Measurements from ENCODE around the gene NAA10. TPM values are rescaled to one million over a fixed set of nuclear protein-coding genes. Genes with fewer than 3 reads are reported as not detected.

Gene NAA10
- polyA plus RNA-seq, 1 donor from 2014 or later: 117 TPM

DNA sequence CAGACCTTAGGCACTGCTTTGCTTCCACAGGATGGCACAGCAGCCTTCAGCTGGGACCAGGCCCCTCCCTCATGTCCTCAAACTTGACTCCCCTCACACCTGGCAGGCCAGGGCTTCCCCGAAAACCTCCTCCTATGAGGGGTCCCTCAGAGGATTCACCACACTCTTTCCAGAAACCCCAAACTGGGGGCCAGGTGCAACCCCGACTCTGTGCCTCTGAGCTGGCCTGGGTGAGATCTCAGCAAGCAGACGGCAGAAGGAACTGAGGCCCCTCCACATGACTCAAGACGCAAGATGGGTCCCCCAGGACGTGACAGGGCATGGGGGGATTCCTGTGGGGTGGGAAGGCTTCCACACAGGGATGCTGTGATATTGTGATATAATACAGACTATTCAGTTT is 30.6 kb upstream of the NAA10 start:
- Histone ChIP-seq H3K9me2 (ENCODE audit: insufficient read depth, low read length) (no peaks in the 10 kb centered on the region), H3K36me3 (ENCODE audit: insufficient read depth, low read length) (no peaks in the 10 kb centered on the region), H3K27ac (ENCODE audit: low read length) (no peak overlapping the region), H3K9me3 (ENCODE audit: low read length) (no peaks in the 10 kb centered on the region), H3F3A (ENCODE audit: insufficient read depth, low read length, poor library complexity, severe bottlenecking) (no peaks in the 10 kb centered on the region), H3K27me3 (ENCODE audit: insufficient read depth, low read depth, low read length) (no peaks in the 10 kb centered on the region), H2AFZ (ENCODE audit: low read depth, low read length) (no peak overlapping the region), H3K4me2 (ENCODE audit: low read length) (no peak overlapping the region), H4K20me1 (ENCODE audit: insufficient read depth) (no peaks in the 10 kb centered on the region), H3K79me2 (replicated peaks; ENCODE audit: insufficient read depth, low read length) (peaks cover 33% of the 10 kb centered on the region), H3K9ac (ENCODE audit: low read length) (no peak overlapping the region), H3K4me3 (ENCODE audit: low read length) (no peak overlapping the region)
- TF ChIP-seq SMC3 (conservative IDR thresholded peaks at IDR 0.05; ENCODE audit: poor library complexity) (no peak), EP300 (conservative IDR thresholded peaks at IDR 0.05; ENCODE audit: poor library complexity, severe bottlenecking) (no peak), RAD21 (conservative IDR thresholded peaks at IDR 0.05) (no peak), MXI1 (conservative IDR thresholded peaks at IDR 0.05; ENCODE audit: poor library complexity, severe bottlenecking) (no peak), EZH2 (IDR thresholded peaks at IDR 0.05; ENCODE audit: borderline replicate concordance, insufficient read depth, low read length, poor library complexity, severe bottlenecking) (no peak), POLR2AphosphoS5 (IDR thresholded peaks at IDR 0.05) (no peak), TAF1 (IDR thresholded peaks at IDR 0.05; ENCODE audit: low read depth) (no peak)
- TF ChIP-seq, protein P1, sequence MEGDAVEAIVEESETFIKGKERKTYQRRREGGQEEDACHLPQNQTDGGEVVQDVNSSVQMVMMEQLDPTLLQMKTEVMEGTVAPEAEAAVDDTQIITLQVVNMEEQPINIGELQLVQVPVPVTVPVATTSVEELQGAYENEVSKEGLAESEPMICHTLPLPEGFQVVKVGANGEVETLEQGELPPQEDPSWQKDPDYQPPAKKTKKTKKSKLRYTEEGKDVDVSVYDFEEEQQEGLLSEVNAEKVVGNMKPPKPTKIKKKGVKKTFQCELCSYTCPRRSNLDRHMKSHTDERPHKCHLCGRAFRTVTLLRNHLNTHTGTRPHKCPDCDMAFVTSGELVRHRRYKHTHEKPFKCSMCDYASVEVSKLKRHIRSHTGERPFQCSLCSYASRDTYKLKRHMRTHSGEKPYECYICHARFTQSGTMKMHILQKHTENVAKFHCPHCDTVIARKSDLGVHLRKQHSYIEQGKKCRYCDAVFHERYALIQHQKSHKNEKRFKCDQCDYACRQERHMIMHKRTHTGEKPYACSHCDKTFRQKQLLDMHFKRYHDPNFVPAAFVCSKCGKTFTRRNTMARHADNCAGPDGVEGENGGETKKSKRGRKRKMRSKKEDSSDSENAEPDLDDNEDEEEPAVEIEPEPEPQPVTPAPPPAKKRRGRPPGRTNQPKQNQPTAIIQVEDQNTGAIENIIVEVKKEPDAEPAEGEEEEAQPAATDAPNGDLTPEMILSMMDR (IDR thresholded peaks at IDR 0.05; ENCODE audit: poor library complexity, severe bottlenecking): no peak
- TF ChIP-seq, protein P2, sequence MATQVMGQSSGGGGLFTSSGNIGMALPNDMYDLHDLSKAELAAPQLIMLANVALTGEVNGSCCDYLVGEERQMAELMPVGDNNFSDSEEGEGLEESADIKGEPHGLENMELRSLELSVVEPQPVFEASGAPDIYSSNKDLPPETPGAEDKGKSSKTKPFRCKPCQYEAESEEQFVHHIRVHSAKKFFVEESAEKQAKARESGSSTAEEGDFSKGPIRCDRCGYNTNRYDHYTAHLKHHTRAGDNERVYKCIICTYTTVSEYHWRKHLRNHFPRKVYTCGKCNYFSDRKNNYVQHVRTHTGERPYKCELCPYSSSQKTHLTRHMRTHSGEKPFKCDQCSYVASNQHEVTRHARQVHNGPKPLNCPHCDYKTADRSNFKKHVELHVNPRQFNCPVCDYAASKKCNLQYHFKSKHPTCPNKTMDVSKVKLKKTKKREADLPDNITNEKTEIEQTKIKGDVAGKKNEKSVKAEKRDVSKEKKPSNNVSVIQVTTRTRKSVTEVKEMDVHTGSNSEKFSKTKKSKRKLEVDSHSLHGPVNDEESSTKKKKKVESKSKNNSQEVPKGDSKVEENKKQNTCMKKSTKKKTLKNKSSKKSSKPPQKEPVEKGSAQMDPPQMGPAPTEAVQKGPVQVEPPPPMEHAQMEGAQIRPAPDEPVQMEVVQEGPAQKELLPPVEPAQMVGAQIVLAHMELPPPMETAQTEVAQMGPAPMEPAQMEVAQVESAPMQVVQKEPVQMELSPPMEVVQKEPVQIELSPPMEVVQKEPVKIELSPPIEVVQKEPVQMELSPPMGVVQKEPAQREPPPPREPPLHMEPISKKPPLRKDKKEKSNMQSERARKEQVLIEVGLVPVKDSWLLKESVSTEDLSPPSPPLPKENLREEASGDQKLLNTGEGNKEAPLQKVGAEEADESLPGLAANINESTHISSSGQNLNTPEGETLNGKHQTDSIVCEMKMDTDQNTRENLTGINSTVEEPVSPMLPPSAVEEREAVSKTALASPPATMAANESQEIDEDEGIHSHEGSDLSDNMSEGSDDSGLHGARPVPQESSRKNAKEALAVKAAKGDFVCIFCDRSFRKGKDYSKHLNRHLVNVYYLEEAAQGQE (IDR thresholded peaks at IDR 0.05; ENCODE audit: borderline replicate concordance): no peak

DNA sequence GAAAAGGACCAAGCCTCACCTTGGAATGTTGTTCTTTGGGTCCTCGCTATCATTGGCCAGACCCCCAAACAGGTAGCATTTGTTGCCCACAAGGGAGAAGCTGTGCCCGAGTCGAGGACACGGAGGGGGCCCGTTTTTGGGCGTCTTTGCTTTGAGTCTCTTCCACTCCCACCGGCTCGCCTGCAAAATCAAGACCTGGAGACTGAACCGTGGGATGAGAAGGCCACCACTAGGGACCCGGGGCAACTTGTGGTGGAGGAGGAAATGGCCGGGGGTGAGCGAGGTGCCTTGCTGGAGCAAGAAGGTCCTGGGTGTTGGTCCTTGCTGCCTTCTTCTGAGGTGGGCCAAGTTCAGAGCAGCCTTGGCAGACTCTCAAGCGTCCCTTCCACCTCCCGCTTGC is 29.3 kb upstream of the NAA10 start:
- Histone ChIP-seq H3K27me3 (ENCODE audit: insufficient read depth, low read depth, low read length) (no peaks in the 10 kb centered on the region), H3K9ac (ENCODE audit: low read length) (no peak overlapping the region), H3K4me2 (ENCODE audit: low read length) (no peak overlapping the region), H3K4me3 (ENCODE audit: low read length) (no peak overlapping the region), H2AFZ (ENCODE audit: low read depth, low read length) (no peak overlapping the region), H3K36me3 (ENCODE audit: insufficient read depth, low read length) (no peaks in the 10 kb centered on the region), H3K9me3 (ENCODE audit: low read length) (no peaks in the 10 kb centered on the region), H4K20me1 (ENCODE audit: insufficient read depth) (no peaks in the 10 kb centered on the region), H3K27ac (ENCODE audit: low read length) (no peak overlapping the region), H3F3A (ENCODE audit: insufficient read depth, low read length, poor library complexity, severe bottlenecking) (no peaks in the 10 kb centered on the region), H3K79me2 (replicated peaks; ENCODE audit: insufficient read depth, low read length) (peaks cover 33% of the 10 kb centered on the region), H3K9me2 (ENCODE audit: insufficient read depth, low read length) (no peaks in the 10 kb centered on the region)
- TF ChIP-seq SMC3 (conservative IDR thresholded peaks at IDR 0.05; ENCODE audit: poor library complexity): no peak
- TF ChIP-seq, protein P2 (IDR thresholded peaks at IDR 0.05; ENCODE audit: borderline replicate concordance): no peak
- no peak for TF ChIP-seq TAF1 (IDR thresholded peaks at IDR 0.05; ENCODE audit: low read depth)
- TF ChIP-seq, protein P1 (IDR thresholded peaks at IDR 0.05; ENCODE audit: poor library complexity, severe bottlenecking): no peak
- no peak for TF ChIP-seq POLR2AphosphoS5 (IDR thresholded peaks at IDR 0.05)
- TF ChIP-seq MXI1 (conservative IDR thresholded peaks at IDR 0.05; ENCODE audit: poor library complexity, severe bottlenecking): no peak
- TF ChIP-seq RAD21 (conservative IDR thresholded peaks at IDR 0.05): no peak
- TF ChIP-seq EZH2 (IDR thresholded peaks at IDR 0.05; ENCODE audit: borderline replicate concordance, insufficient read depth, low read length, poor library complexity, severe bottlenecking): no peak
